Measurements from ENCODE around the gene GNS. TPM values are rescaled to one million over a fixed set of nuclear protein-coding genes. Genes with fewer than 3 reads are reported as not detected.

GNS gene
- total and polyA plus RNA-seq, 2 of the 13 experiments (the other 11 are each of a cell fraction or from before 2014, with no cell fraction given), result 49.8 to 51.0 TPM

DNA sequence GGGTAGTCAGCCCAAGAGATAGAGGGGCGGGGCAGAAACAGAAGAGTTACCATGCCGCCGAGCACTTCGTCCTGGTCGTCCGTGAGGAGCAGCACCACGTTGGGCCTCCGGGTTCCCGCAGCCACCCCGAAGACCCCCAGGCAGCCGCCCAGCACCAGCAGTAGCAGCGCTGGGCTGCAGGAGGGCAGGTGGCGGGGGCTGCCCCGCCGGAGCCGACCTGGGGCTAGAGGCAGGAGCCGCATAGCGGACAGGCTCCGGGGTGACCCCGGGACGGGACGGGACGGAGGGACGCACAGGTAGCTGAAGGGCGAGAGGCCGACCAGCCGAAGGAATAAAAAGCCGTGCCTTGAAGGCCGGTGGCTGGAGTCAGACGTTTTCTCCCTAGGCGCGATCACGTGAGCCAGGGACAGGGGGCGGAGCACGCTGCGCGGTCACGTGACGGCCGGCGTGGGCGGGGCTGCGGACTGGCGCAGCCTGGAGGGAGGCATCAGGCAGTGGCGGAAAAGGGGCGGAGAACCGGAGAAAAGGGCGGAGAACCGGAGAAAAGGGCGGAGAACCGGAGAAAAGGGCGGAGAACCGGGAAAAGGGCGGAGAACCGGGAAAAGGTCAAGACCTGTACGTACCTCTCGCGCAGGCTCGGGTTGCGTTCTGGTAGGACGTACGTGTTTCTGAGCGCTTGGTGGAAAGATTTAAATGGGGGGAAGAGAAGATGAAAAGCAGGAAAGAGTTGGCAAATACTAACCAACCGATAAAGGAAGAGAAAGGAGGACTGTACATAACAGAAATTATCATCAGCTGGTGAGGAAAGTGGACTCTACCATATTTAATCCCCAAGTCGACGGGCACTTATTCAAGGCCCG is at the start of gene GNS (continued):
- TF ChIP-seq, protein P1, sequence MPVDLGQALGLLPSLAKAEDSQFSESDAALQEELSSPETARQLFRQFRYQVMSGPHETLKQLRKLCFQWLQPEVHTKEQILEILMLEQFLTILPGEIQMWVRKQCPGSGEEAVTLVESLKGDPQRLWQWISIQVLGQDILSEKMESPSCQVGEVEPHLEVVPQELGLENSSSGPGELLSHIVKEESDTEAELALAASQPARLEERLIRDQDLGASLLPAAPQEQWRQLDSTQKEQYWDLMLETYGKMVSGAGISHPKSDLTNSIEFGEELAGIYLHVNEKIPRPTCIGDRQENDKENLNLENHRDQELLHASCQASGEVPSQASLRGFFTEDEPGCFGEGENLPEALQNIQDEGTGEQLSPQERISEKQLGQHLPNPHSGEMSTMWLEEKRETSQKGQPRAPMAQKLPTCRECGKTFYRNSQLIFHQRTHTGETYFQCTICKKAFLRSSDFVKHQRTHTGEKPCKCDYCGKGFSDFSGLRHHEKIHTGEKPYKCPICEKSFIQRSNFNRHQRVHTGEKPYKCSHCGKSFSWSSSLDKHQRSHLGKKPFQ (CRISPR knock-in tag; IDR thresholded peaks at IDR 0.05; ENCODE audit: insufficient replicate concordance), result peak; percentile 24
- TF ChIP-seq NFYB (CRISPR knock-in tag; IDR thresholded peaks at IDR 0.05), result no peak
- TF ChIP-seq, protein P2, sequence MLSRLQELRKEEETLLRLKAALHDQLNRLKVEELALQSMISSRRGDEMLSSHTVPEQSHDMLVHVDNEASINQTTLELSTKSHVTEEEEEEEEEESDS (CRISPR knock-in tag; IDR thresholded peaks at IDR 0.05; ENCODE audit: borderline replicate concordance), result no peak
- TF ChIP-seq ZNF331 (CRISPR knock-in tag; IDR thresholded peaks at IDR 0.05), result peak; percentile 61; the same call in 1 of the 2 replicates
- peak; percentile 96 for TF ChIP-seq SAP130 (CRISPR knock-in tag; IDR thresholded peaks at IDR 0.05; ENCODE audit: low read depth)
- TF ChIP-seq HCFC1 (IDR thresholded peaks at IDR 0.05; ENCODE audit: low read depth, low read length), result no peak
- TF ChIP-seq SYNCRIP (IDR thresholded peaks at IDR 0.05; ENCODE audit: insufficient read depth, low read depth, low read length), result no peak
- no peak for TF ChIP-seq FOXA3 (CRISPR knock-in tag; IDR thresholded peaks at IDR 0.05)
- TF ChIP-seq ATRX (CRISPR knock-in tag; IDR thresholded peaks at IDR 0.05; ENCODE audit: borderline replicate concordance), result no peak
- no peak for TF ChIP-seq HMGA1 (CRISPR knock-in tag; conservative IDR thresholded peaks at IDR 0.05)
- TF ChIP-seq ZNF260 (CRISPR knock-in tag; IDR thresholded peaks at IDR 0.05; ENCODE audit: borderline replicate concordance, low read depth), result no peak
- TF ChIP-seq ZNF292 (CRISPR knock-in tag; IDR thresholded peaks at IDR 0.05; ENCODE audit: borderline replicate concordance, low read depth), result no peak
- peak; percentile 84 for TF ChIP-seq TBX2 (CRISPR knock-in tag; IDR thresholded peaks at IDR 0.05; ENCODE audit: borderline replicate concordance)
- no peak for TF ChIP-seq SP2 (CRISPR knock-in tag; IDR thresholded peaks at IDR 0.05)
- no peak for TF ChIP-seq NFIB (CRISPR knock-in tag; IDR thresholded peaks at IDR 0.05; ENCODE audit: borderline replicate concordance)
- TF ChIP-seq, protein P3, sequence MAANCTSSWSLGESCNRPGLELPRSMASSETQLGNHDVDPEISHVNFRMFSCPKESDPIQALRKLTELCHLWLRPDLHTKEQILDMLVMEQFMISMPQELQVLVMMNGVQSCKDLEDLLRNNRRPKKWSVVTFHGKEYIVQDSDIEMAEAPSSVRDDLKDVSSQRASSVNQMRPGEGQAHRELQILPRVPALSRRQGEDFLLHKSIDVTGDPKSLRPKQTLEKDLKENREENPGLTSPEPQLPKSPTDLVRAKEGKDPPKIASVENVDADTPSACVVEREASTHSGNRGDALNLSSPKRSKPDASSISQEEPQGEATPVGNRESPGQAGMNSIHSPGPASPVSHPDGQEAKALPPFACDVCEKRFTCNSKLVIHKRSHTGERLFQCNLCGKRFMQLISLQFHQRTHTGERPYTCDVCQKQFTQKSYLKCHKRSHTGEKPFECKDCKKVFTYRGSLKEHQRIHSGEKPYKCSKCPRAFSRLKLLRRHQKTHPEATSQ (CRISPR knock-in tag; IDR thresholded peaks at IDR 0.05; ENCODE audit: borderline replicate concordance), result peak; percentile 73
- TF ChIP-seq, protein P4, sequence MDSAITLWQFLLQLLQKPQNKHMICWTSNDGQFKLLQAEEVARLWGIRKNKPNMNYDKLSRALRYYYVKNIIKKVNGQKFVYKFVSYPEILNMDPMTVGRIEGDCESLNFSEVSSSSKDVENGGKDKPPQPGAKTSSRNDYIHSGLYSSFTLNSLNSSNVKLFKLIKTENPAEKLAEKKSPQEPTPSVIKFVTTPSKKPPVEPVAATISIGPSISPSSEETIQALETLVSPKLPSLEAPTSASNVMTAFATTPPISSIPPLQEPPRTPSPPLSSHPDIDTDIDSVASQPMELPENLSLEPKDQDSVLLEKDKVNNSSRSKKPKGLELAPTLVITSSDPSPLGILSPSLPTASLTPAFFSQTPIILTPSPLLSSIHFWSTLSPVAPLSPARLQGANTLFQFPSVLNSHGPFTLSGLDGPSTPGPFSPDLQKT (CRISPR knock-in tag; IDR thresholded peaks at IDR 0.05; ENCODE audit: borderline replicate concordance), result no peak
- TF ChIP-seq ZFP62 (CRISPR knock-in tag; IDR thresholded peaks at IDR 0.05), result no peak
- TF ChIP-seq ZNF678 (CRISPR knock-in tag; IDR thresholded peaks at IDR 0.05), result no peak
- TF ChIP-seq, protein P5, sequence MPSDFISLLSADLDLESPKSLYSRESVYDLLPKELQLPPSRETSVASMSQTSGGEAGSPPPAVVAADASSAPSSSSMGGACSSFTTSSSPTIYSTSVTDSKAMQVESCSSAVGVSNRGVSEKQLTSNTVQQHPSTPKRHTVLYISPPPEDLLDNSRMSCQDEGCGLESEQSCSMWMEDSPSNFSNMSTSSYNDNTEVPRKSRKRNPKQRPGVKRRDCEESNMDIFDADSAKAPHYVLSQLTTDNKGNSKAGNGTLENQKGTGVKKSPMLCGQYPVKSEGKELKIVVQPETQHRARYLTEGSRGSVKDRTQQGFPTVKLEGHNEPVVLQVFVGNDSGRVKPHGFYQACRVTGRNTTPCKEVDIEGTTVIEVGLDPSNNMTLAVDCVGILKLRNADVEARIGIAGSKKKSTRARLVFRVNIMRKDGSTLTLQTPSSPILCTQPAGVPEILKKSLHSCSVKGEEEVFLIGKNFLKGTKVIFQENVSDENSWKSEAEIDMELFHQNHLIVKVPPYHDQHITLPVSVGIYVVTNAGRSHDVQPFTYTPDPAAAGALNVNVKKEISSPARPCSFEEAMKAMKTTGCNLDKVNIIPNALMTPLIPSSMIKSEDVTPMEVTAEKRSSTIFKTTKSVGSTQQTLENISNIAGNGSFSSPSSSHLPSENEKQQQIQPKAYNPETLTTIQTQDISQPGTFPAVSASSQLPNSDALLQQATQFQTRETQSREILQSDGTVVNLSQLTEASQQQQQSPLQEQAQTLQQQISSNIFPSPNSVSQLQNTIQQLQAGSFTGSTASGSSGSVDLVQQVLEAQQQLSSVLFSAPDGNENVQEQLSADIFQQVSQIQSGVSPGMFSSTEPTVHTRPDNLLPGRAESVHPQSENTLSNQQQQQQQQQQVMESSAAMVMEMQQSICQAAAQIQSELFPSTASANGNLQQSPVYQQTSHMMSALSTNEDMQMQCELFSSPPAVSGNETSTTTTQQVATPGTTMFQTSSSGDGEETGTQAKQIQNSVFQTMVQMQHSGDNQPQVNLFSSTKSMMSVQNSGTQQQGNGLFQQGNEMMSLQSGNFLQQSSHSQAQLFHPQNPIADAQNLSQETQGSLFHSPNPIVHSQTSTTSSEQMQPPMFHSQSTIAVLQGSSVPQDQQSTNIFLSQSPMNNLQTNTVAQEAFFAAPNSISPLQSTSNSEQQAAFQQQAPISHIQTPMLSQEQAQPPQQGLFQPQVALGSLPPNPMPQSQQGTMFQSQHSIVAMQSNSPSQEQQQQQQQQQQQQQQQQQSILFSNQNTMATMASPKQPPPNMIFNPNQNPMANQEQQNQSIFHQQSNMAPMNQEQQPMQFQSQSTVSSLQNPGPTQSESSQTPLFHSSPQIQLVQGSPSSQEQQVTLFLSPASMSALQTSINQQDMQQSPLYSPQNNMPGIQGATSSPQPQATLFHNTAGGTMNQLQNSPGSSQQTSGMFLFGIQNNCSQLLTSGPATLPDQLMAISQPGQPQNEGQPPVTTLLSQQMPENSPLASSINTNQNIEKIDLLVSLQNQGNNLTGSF (CRISPR knock-in tag; IDR thresholded peaks at IDR 0.05), result 0 out of 2 replicates have a peak, but pooled peaks have one; percentile 26

All from HepG2 (cell line).